Measurements from ENCODE around the gene PHF13.

DNA sequence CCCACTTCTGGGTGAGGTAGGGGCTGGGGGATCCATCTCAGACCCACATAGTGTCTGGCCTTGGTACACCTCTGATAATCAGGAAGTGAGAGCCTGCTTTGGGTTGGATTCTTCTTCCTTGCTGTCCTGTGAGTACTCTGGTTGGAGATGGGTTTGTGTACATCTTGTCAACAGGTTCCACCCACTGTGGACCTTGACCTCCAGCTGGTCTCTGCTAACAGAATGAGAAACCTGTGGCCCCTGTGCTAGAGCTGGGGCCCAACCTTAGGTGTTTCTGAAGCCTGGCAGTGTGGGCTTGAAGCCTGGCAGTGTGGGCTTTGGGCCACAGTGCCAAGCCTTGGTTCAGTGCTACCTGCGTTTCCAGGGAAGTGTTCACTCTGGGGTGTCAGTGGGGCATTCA, 31.2 kb upstream of the PHF13 start:
- TF ChIP-seq, protein P1, sequence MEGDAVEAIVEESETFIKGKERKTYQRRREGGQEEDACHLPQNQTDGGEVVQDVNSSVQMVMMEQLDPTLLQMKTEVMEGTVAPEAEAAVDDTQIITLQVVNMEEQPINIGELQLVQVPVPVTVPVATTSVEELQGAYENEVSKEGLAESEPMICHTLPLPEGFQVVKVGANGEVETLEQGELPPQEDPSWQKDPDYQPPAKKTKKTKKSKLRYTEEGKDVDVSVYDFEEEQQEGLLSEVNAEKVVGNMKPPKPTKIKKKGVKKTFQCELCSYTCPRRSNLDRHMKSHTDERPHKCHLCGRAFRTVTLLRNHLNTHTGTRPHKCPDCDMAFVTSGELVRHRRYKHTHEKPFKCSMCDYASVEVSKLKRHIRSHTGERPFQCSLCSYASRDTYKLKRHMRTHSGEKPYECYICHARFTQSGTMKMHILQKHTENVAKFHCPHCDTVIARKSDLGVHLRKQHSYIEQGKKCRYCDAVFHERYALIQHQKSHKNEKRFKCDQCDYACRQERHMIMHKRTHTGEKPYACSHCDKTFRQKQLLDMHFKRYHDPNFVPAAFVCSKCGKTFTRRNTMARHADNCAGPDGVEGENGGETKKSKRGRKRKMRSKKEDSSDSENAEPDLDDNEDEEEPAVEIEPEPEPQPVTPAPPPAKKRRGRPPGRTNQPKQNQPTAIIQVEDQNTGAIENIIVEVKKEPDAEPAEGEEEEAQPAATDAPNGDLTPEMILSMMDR (IDR thresholded peaks at IDR 0.05): no peak
- TF ChIP-seq POLR2A (IDR thresholded peaks at IDR 0.05): no peak
